HL-60/S4 treated with phorbol 12-myristate 13-acetate at 8.2 ng/mL for 4 days and 3 days (cell line): ENCODE measurements around the gene ZNF331.

Experiments
- in situ Hi-C: fragments of 300-500 bp; cut with MboI; formaldehyde crosslinking; loops from 2 replicates; pipeline ENCODE4 v1.15.0; 2022; ENCODE audit warnings: low sequenced_read_pairs

Gene ZNF331

GRCh38 chr19:53624771-53625545 is 87.0 kb downstream of the ZNF331 start:
- in situ Hi-C loops: no loop called here

- in situ Hi-C loops: no loop called here
Observed at GRCh38 chr19:53626486-53626885, 88.5 kb downstream of the ZNF331 start.

GRCh38 chr19:53626976-53627375 is 89.0 kb downstream of the ZNF331 start:
- in situ Hi-C loops: no loop called here
